A549 treated with GW870086 at 1 μM for 4 hours (cell line): ENCODE results near the gene STPG1. TPM values are rescaled to one million over a fixed set of nuclear protein-coding genes. Genes with fewer than 3 reads are reported as not detected.

Source experiments
- total RNA-seq: library from RNA; stranded (reverse); fragments of 200-300 nt; extraction: Qiagen RNA extraction; gene quantifications from 5 replicates; pipeline ENCODE4 v1.2.3, GENCODE V29; 2022; ENCODE audit warnings: low read depth

STPG1 gene
- total RNA-seq, result 6.6 to 7.7 TPM (median 6.8 TPM) in 5 replicates

GRCh38 chr1:24413350-24414163 is at the start of gene STPG1:
STPG1 (minus strand) TSS chr1:24413782; CDS start chr1:24401388, 12,394 bp downstream.

DNA sequence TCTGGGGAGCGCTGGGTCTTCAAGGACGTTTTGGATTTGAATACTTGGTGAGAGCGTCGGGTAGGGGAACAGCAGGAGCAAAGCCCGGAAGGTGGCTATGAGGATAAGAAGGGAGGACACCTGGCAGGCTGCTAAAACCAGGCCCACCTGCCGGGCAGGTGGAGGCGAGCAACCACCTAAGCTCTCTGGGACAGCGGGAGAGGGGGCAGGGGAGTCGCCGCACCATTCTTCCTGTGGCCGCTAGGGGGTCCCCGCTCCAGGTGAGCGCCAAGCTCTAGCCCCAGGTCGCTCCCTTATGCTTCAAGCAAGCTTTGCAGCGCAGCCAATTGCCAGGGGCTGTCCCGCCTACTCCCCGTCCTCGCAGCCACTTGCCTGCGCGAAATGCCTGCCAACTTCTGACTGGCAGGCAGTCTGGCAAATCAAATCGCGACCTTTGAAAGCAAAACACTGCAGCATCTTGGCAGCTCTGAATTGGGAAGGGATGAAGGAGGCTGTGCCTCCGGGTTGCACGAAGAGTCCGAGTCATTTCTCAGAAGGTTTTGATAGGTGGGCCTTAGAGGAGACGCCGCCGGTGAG is 1.8 kb upstream of the STPG1 start, which contains the start of gene NIPAL3:
Gene NIPAL3 (plus strand): TSS at position 469 of the 576 bp plus-strand sequence. CDS start 3,746 bp downstream, outside the sequence.

GRCh38 chr1:24319312-24319863 is 94.2 kb downstream of the STPG1 start, which contains the start of gene GRHL3:
GRHL3 (plus strand) TSS chr1:24319357; CDS start chr1:24319552, 195 bp downstream.

Other genes starting within 250 kb of the STPG1 start
- 0.99 to 1.6 TPM (median 1.2 TPM) in 5 replicates for gene IFNLR1, start 226.5 kb downstream of the STPG1 start, total RNA-seq
- 0.83 to 1.1 TPM (median 0.99 TPM) in 5 replicates for gene GRHL3, start 94.4 kb downstream of the STPG1 start, total RNA-seq
- gene NIPAL3, start 2.0 kb upstream of the STPG1 start, total RNA-seq, result 5.9 to 7.4 TPM (median 7.1 TPM) in 5 replicates
- gene RCAN3, start 89.1 kb upstream of the STPG1 start, total RNA-seq, result 12.2 to 16.2 TPM (median 15.0 TPM) in 5 replicates
- 0.06 to 0.09 TPM (median 0.07 TPM) in 5 replicates for gene NCMAP, start 142.3 kb upstream of the STPG1 start, total RNA-seq
- 35.9 to 56.9 TPM (median 43.2 TPM) in 5 replicates for gene SRRM1, start 229.5 kb upstream of the STPG1 start, total RNA-seq